GM19035 (cell line): Measurements from ENCODE around the gene DCUN1D5.

Experiments
- ATAC-seq: cut with Tn5 transposase; IDR thresholded peaks from one replicate; pipeline ENCODE4 v1.9.1; 2021; ENCODE audit not compliant: unreplicated experiment

DCUN1D5 gene

DNA sequence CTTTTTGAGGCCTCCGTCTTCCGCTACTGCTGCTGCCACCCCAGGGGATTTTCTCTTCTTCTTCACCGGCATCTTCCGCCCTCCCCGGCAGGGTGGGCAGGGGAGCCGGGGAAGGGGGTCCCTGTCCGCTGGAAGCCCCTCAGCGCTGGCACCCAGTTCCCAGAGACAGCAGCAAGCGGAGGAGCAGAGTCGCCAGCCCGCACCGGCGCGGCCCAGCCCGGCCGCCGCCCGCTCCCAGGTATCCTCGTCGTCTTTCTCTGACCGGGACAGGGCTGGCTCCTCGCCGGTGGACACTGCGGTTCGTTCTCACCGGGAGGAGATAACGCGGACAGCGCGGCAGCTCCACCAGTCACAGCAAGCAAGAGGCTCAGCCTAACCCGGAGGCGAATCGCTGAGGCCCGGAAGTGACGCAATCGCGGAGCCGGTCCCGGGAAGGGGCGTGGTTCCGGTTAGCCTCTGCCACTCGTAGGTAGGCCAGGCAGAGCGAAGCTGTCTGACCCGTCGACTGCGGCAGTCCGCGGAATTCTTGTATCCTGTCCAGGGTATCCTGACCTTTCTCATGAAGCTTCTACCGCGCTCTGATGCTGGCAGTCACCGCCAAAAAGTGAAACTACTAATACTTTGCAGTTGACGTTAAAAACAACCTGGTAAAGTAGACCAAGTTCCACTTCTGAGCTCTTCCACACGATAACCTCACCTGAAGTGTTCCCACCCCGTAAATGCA lies at the start of gene DCUN1D5:
DCUN1D5 (minus strand) TSS at position 360 of the 724 bp plus-strand sequence; CDS start at position 72, 288 bp downstream.
- peak; percentile 100 for ATAC-seq

GRCh38 chr11:103125462-103125861 lies 33.5 kb upstream of the DCUN1D5 start:
- ATAC-seq: no peak

- ATAC-seq: no peak
These were observed 22.9 kb upstream of the DCUN1D5 start for GRCh38 chr11:103114836-103115235.

- no peak for ATAC-seq
These were observed 20.4 kb upstream of the DCUN1D5 start for GRCh38 chr11:103112364-103112763.

GRCh38 chr11:103111400-103111799 lies 19.4 kb upstream of the DCUN1D5 start:
- ATAC-seq: no peak

DNA sequence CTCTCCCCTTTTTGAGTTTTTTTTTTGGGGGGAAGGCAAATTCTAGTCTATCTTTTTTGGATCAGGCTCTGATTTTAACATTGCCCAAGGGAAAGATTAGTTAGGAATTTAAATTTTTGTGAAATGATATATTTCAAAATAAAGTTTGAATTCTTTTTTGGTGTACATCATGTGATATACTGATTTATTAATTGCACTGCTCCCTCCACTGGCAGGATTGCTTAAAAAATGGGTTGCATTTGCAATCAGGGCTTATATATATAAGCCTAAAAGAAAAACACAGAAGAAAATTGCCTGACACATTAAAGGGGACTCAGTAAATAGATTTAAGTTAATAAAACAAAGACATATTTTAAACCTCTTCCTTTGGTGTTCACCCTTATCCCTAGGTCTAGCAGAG lies 18.4 kb upstream of the DCUN1D5 start:
- no peak for ATAC-seq

DNA sequence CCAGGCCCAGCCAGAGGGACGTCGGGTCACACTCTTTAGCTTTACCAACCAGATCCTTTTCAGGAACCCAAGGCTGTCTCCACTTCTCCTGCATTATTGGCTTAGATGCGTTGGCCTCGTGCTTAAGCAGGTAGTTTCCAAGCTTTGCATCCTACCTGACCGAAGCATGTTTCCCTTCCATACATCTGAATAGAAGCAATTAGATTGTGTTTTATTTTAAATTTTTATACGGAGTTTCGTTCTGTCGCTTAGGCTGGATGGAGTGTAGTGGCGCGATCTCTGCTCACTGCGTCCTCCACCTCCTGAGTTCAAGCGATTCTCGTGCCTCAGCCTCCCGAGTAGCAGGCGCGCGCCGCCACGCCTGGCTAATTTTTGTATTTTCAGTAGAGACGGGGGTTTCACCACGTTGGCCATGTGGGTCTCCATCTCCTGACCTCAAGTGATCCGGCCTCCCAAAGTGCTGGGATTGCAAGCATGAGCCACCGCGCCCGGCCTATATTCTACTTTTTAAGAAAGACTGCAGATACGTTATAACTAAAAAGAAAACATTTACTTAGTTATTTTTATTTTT lies 17.9 kb upstream of the DCUN1D5 start:
- ATAC-seq: no peak

DNA sequence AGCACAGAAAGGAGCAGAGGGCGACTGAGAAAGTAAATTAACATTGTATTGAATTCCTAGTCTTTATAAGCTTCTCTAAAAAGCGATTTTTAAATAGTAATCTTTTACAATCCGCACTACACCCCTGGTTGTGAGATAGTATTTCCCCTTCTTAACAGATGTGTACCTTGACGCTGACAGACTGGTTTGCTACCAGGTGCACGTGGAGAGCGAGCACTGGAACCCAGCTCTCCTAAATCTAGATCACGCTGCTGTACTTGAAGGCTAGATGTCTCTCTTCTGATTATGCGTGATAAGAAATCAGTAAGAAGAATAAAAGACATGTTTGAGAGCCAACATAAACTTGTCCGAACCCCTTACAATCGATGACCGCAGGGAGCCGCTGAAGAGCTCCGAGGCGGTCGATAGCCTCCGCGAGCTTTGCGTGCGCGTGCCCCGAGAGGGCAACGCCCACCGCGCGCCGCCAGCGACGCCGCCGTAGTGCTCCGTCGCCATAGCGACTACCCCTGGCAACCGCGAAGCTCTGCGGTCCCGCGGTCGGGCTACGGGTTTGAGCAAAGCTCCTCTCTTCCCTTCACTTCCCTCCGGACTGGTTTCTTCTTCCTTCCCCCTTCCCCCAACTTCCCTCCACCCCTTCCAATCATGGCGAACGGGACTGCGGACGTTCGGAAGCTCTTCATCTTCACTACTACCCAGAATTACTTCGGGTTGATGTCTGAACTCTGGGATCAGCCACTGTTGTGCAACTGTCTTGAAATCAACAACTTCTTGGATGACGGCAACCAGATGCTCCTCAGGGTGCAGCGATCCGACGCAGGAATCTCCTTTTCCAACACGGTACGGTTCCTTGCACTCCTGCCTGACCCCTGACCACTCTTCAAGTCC lies 17.2 kb upstream of the DCUN1D5 start, which contains the start of gene DYNC2H1:
DYNC2H1 (plus strand) TSS at position 494 of the 885 bp plus-strand sequence; CDS start at position 643, 149 bp downstream.
- peak; percentile 100 for ATAC-seq

- ATAC-seq: no peak
These were observed 5.3 kb upstream of the DCUN1D5 start for GRCh38 chr11:103097279-103097678.

DNA sequence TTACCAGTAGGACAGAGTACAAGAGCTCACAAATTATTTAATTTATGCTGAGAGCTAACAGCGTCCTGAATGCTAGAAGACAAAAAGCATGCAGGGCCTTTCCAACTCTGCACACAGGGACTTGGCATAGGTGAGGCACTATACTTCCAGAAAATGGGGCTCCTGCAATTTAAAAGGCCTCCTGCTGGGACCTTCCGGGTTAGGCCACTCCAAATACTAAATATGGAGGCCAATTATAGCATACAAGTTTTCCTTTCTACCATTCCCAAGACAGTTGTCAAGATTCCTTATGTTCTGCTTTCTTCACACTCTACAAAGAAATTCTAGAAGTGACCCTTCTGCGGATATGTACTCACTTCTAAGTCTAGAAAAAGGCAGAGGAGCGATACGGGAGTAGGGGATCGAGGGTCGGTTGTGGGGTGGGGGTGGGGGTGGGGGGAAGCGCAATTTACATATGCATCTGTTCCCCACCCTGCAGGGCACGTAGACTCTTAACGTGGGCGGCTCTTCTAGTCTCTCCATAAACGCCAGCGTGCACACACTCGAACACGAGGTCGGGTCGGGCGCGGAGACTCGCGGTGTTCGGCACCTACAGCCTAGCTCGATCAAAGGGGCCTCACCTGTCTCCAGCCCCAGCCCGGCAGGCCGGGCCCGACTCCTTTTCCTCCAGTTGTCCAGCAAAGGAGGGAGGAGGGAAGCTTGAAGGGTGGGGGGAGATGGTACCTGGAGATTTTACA lies 728 bp downstream of the DCUN1D5 start:
- peak; percentile 44 for ATAC-seq

GRCh38 chr11:103086461-103086860 lies 5.5 kb downstream of the DCUN1D5 start:
- ATAC-seq: no peak

GRCh38 chr11:103085758-103086365 lies 6.1 kb downstream of the DCUN1D5 start:
- ATAC-seq: no peak

DNA sequence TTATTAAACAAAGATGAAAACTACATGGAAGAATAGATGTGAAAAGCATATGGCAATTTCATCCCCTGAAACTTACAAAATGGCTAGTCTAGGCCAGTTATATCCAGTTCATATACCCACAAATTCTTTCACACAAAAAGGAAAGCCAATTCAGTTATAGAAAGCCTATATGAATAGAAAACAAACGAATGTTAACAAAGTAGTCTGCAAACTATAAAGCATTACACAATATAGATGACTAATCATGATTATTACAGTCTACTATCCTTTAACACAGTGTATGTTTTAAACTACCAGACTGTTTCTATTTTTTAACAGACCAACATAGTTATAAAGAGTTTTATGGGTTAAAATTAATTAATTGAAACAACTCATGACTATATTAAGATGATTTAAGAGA lies 12.1 kb downstream of the DCUN1D5 start:
- no peak for ATAC-seq

DNA sequence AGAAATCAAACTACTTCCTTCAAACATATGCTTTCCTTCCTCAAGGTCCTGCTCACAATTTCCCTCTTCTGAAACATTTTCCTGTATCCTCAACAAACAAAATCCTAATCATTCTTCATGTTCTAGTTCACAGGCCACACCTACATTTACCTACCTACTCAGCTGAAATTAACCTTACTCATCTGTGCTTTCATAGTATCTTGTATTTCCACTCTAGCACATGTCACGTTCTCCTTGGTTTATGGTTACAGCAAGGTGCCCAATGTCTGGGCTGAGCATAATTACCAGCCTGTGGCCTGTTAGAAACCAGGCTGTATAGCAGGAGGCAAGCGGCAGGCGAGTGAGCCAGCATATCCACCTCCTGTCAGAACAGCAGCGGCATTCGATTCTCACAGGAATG lies 13.2 kb downstream of the DCUN1D5 start:
- no peak for ATAC-seq

DNA sequence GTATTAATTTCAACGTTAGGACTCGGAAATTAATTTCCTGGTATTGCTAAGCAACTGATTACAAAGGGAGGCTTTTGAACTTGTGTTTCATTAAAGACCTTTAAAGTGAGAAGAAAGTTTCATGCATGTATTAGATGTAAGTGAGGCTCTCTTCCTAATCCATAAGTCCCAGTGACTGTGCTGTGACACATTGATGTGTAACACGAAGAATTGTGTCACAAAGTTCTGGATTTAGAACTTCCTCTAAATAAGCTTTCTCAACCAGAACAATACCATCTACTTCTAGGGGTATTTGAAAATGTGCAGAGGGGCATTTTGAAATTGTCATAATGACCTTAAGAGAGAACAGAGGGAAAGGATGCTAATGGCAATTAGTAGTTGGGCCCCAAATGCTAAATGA lies 14.4 kb downstream of the DCUN1D5 start:
- no peak for ATAC-seq

DNA sequence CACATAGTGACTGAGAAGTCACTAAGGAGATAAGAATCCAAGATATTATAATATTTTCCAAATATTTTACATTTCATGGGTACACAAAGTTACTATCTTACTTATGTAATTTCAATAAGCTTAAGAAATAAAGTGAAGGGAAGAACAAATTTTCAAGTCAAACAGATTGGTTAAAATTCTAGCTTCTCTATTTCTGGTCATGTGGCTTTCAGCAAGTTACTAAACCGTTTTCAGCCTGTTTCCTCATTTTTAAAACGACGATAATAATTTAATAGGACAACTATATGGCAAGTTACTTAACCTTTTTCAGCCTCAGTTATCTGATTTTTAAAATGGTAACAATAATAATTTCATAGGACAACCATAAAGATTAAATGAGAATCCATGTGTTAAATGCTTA lies 15.6 kb downstream of the DCUN1D5 start:
- ATAC-seq: no peak

- ATAC-seq: no peak
These were observed 21.0 kb downstream of the DCUN1D5 start for GRCh38 chr11:103071008-103071407.

- ATAC-seq: no peak
These were observed 21.8 kb downstream of the DCUN1D5 start for GRCh38 chr11:103070142-103070541.

DNA sequence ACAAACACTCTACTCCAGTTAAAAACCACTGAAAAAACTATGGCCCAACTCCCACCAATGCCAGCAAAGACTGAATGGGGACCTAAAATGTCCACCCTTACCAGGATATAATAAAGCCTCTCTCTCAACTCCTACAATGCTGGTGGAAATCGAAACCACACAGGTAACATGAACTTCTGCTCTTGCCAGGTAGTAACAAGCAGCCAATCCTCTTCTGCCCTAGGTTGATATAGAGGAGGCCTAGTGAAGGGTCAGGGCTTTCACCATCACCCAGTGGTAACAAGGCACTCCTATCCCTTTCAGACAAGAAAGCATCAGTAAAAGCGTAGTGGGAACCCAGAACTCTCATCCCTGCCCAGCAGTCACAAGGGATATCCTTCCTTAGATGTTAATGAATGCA lies 22.6 kb downstream of the DCUN1D5 start:
- no peak for ATAC-seq

DNA sequence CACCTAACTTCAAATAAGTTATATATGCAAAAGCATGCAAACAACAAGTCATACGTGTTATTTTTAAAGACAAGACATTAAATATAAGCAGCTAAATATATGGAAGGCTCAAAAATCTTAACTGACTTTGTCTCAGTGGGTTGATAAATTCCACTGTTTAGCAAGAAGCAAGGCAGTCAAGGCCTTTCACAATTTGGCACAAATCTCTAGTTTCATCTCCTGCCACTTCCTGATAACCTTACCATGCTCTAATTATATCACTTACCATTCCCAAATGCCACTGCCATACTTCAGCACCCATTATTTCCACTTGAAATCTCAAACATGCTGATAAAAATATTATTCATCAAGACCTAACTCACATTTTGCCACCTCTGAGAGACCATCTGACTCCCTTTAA lies 24.8 kb downstream of the DCUN1D5 start:
- no peak for ATAC-seq

GRCh38 chr11:103061656-103062055 lies 30.3 kb downstream of the DCUN1D5 start:
- no peak for ATAC-seq
